Left lung (tissue), 10 donors: ENCODE data around the gene HOXC5. TPM values are rescaled to one million over a fixed set of nuclear protein-coding genes. Genes with fewer than 3 reads are reported as not detected.
A peak's percentile ranks its signal among the peaks of the same experiment; 100 is the strongest.

Experiments
- ATAC-seq: fragments of 200-7000 bp; cut with Tn5 transposase; one replicate; pipeline ENCODE4 v1.9.1; 2020; ENCODE audit warnings: moderate library complexity
- DNase-seq, 4 donors: peaks; one replicate each; pipeline ENCODE4 v3.0.0-alpha.2; 2013 to 2020
- H3K27ac ChIP-seq, 2 donors: fragments of 200-600 bp; sonication (generic) in 1 of 2; one replicate each; pipeline versions ENCODE4 v1.5.0 to v1.8.0; 2020 to 2021
- H3K27me3 ChIP-seq, 2 donors: fragments of 200-600 bp; sonication (generic) in 1 of 2; one replicate each; pipeline versions ENCODE4 v1.5.0 to v1.8.0; 2020 to 2021
- H3K36me3 ChIP-seq, 2 donors: fragments of 200-600 bp; sonication (generic) in 1 of 2; one replicate each; pipeline versions ENCODE4 v1.5.0 to v1.8.0; 2020 to 2021
- H3K4me1 ChIP-seq, 2 donors: fragments of 200-600 bp; one replicate each; pipeline ENCODE4 v1.8.0; 2021
- H3K4me3 ChIP-seq, 2 donors: fragments of 200-600 bp; sonication (generic) in 1 of 2; one replicate each; pipeline versions ENCODE4 v1.5.0 to v1.8.0; 2020 to 2021; ENCODE audit warnings: mild to moderate bottlenecking in 1 of 2
- H3K9me3 ChIP-seq, 2 donors: fragments of 200-600 bp; sonication (generic) in 1 of 2; one replicate each; pipeline versions ENCODE4 v1.5.0 to v1.8.0; 2020 to 2021
- intact Hi-C, 2 donors: fragments of 100-400 bp; cut with DNase I; formaldehyde crosslinking; loops; one replicate each; pipeline versions ENCODE4 v1.11.2 to v1.14.2; 2022
- polyA plus RNA-seq, 6 donors: library from polyadenylated mRNA; unstranded; fragments of 120-200 nt; gene quantifications; one replicate each; pipeline ENCODE4 v1.2.1, GENCODE V29; 2013; ENCODE audit not compliant: insufficient read length in 6 of 6
- total RNA-seq, 2 donors: library from RNA; stranded (reverse); fragmentation: NEBNext Ultra II Directional; extraction: Animal tissue kit (Norgen Biotek cat#: 25700); gene quantifications; one replicate each; pipeline ENCODE4 v1.2.1, GENCODE V29; 2021
- TF ChIP-seq, protein P1 (sequence below), 2 donors: fragments of 200-600 bp; sonication (generic) in 1 of 2; IDR thresholded peaks; one replicate each; pipeline versions ENCODE4 v1.5.0 to v1.8.0; 2021; ENCODE audit warnings: antibody characterized with exemption in 2 of 2
- donor health status: DM: no; HTN: yes; CAD: no.
- donor health status: DM: no; HTN: no; CAD: no.

HOXC5 gene
- total and polyA plus RNA-seq, 8 donors = 0.11 to 0.38 (median 0.28) TPM

DNA sequence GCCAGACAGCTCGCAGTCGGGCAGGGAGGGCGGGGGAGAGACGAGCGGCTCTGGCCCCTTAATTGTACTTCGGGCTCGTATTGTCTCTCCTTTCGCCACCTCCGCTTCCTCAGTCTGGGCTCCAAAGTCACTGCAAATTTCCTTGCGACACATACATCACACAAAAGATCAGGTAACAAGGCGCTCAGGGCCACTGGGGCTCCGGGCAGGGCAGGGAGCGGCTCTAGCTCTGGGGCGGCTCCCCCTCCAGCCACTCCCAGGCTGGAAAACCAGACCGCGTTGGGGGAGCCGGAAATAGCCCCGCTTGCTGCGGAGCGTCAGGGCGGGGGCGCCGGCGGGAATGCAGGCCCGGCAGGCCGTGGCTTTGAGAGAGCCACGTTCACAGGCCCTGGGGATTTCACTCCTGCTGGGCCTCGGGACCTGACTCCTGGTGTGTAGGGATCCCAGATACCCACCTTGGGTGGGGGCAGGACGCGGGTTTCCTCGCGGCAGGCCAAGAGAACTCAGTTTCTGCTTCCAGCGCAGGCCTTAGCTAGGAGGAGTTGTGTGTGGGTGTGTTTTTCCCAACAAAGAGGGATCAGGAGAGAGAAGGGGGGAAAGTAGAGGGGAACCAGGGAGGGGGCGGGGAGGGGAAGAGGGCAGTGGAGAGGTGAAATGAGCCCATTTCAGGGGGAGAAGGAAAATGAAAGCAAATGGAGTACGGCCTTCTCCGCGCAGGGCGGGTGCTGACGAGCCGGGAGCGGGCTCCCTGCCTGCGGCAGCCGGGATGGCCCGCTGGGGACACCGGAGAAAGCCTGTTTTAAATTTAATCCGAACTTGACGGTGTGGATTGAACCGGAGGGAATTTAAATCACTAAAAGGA is 37.2 kb upstream of the HOXC5 start:
- H3K27ac ChIP-seq = no peak overlapping the region
- intact Hi-C loops = no loop called here
- H3K36me3 ChIP-seq = no peaks in the 10 kb centered on the region
- peak in 2 of 4 donors; percentile 46 to 71 for DNase-seq
- ATAC-seq = peak; percentile 57
- peaks cover 17 to 33% of the 10 kb centered on the region in 2 donors for H3K4me1 ChIP-seq
- peaks cover 100% of the 10 kb centered on the region in 2 donors for H3K27me3 ChIP-seq
- H3K9me3 ChIP-seq = no peaks in the 10 kb centered on the region
- TF ChIP-seq, protein P1, sequence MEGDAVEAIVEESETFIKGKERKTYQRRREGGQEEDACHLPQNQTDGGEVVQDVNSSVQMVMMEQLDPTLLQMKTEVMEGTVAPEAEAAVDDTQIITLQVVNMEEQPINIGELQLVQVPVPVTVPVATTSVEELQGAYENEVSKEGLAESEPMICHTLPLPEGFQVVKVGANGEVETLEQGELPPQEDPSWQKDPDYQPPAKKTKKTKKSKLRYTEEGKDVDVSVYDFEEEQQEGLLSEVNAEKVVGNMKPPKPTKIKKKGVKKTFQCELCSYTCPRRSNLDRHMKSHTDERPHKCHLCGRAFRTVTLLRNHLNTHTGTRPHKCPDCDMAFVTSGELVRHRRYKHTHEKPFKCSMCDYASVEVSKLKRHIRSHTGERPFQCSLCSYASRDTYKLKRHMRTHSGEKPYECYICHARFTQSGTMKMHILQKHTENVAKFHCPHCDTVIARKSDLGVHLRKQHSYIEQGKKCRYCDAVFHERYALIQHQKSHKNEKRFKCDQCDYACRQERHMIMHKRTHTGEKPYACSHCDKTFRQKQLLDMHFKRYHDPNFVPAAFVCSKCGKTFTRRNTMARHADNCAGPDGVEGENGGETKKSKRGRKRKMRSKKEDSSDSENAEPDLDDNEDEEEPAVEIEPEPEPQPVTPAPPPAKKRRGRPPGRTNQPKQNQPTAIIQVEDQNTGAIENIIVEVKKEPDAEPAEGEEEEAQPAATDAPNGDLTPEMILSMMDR (IDR thresholded peaks at IDR 0.05) = no peak
- peak overlapping the region; percentile 24 to 41 for H3K4me3 ChIP-seq

DNA sequence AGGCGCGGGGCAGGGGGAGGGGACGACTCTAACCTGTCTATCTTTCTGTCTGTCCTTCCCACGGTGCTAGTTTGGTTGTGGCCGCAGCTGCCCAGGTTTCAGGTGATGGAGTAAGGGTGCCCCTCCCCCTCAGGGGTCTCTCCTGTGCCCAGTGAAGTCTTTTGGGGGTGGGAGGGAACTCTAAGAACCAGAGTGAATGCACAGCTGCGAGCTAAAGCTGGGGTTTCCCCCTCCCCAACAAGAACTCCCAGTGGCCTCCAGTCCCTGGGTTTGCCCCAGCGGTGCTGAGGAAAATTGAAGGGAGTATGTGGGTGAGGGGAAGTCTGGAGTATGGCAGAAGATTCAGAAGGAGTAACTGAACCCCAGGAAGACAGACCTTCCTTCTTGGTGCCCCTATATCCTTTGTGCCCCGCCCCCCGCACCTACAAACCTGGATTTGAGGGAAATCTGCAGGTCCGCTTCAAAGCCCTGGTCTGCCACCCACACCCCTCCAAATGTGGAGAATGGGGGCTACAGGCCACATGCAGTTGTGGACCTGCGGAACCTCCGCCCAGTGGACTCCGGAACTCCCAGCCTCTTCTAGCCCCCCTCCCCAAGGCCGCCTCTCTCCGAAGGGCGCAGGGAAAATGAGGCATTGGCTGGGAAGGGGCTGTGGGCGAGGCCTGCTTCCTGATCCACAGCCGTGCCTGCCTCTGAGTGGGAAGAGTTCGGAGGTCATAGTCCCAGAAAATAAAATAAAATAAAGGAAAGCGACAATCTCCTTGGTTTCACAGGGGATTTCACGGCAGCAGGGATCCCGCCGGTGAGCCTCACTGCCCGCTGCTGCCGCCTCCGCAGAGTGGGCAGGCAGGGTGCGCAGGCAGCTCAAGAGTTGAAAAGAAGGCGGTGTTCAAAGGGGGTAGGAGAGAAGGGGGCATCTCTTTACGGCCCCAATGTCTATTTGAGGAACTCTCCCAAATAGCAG is 36.3 kb upstream of the HOXC5 start:
- ATAC-seq = no peak
- Histone ChIP-seq H3K36me3 (no peaks in the 10 kb centered on the region), H3K4me3 (peak overlapping the region in 1 of 2 donors; percentile 41), H3K4me1 (peaks cover 17 to 33% of the 10 kb centered on the region in 2 donors), H3K27ac (no peak overlapping the region), H3K9me3 (no peaks in the 10 kb centered on the region), H3K27me3 (peaks cover 100% of the 10 kb centered on the region in 2 donors)
- intact Hi-C loops = no loop called here
- DNase-seq = peak in 1 of 4 donors; percentile 23
- TF ChIP-seq, protein P1 (IDR thresholded peaks at IDR 0.05) = no peak

DNA sequence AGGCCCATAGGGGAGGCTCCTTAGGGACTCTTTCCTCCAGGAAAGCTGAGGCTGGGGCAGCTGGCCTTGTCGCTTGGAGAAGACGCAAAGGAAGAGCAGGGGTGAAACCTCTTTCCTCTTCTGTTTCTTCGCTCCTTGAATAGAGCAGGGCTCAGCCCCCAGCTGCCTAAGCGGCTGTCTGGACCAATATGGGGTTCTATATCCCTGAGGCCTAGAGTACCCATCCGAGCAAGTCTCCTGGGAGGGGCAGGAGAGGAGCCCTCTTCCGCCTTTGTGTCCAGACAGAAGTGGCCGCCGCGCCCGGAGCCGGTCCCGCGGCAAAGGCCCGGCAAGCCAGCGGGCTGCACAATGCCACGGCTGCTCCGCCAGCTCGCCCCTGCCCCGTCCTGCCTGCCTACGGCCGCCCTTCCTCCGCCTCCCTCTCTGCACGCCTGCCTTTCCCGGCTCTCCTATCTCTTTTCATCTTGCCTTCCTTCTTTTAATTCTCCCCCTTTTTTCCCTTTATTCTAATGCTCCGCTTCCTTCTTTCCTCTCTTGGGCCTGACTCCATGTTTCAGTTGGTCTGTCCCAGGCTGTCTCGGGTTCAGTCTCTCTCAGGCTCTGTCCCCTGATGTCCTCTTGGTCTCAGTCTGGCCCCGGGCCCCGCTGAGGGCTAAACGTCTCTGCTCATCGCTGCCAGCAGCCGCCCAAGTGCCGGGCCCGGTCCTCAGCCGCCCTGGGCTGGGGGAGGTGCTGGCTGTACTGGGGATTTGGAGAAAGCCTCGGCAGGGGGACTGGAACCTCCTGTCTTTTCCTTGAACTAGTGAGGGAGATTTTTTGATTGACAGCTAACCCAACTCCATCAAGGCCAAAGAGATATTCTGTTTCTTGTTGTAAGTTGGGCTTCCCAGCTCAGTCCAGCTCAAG is 35.4 kb upstream of the HOXC5 start:
- intact Hi-C loops = no loop called here
- H3K4me1 ChIP-seq = peaks cover 17 to 33% of the 10 kb centered on the region in 2 donors
- H3K4me3 ChIP-seq = no peak overlapping the region
- DNase-seq (peak in 1 of 4 donors; percentile 81), ATAC-seq (no peak)
- no peaks in the 10 kb centered on the region for H3K36me3 ChIP-seq
- H3K27ac ChIP-seq = no peak overlapping the region
- H3K9me3 ChIP-seq = no peaks in the 10 kb centered on the region
- peaks cover 99 to 100% of the 10 kb centered on the region in 2 donors for H3K27me3 ChIP-seq
- TF ChIP-seq, protein P1 (IDR thresholded peaks at IDR 0.05) = no peak

DNA sequence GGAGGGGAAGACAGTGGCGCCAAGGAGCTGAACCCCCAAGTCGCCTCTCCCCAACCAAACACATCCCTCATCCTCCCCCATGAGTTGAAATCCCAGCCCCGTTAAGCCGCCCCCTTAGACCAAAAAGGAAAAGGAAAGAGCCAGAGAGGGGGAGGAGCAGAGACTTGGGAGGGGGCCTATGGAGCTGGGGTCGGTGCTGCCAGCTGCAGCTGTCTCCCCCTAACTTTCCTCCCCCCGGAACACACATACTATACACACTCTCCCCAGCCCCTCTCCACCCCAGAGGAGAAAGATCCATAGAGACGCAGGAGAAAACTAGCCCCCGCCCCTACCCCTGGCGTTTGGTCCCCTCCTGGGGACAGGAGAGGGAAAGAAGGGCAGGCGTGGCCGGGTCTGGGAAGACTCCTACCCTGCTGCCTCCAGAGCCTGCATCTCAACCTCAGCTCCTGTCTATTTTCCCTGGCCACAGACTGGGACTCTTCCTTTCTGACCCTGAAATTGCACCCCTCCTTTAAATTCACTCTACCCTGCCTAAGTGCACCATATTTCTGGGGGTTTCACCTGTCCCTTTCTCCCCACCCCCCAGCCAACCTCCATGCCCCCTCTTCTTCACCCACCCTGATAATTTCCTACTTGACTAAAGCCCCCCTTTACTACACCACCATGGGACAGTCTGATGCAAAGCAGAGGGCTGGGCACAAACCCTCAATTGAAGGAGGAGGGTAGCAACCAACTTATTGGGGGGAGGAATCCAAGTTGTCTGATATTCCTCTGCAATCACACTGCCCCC is 34.5 kb upstream of the HOXC5 start:
- no peak overlapping the region for H3K27ac ChIP-seq
- no peak for ATAC-seq
- no peaks in the 10 kb centered on the region for H3K9me3 ChIP-seq
- peak in 1 of 4 donors; percentile 34 for DNase-seq
- TF ChIP-seq, protein P1 (IDR thresholded peaks at IDR 0.05) = no peak
- H3K4me1 ChIP-seq = peaks cover 17 to 33% of the 10 kb centered on the region in 2 donors
- intact Hi-C loops = no loop called here
- no peak overlapping the region for H3K4me3 ChIP-seq
- no peaks in the 10 kb centered on the region for H3K36me3 ChIP-seq
- peaks cover 99 to 100% of the 10 kb centered on the region in 2 donors for H3K27me3 ChIP-seq
